Measurements from ENCODE around the gene TMSB10.

- TF ChIP-seq CTCF (IDR thresholded peaks at IDR 0.05) (no peak), POLR2A (IDR thresholded peaks at IDR 0.05) (no peak)
These were observed 24.6 kb upstream of the TMSB10 start, which contains the start of gene TRABD2A for GRCh38 chr2:84880645-84881521.

Measured in uterus (tissue), 2 donors.